ENCODE results near the gene GNPDA2. TPM values are rescaled to one million over a fixed set of nuclear protein-coding genes. Genes with fewer than 3 reads are reported as not detected.

The GNPDA2 gene
- total and polyA plus RNA-seq, 2 of the 4 experiments (the other 2 are of a cell fraction) = 11.0 to 13.4 TPM

GRCh38 chr4:44772340-44772739 lies 46.0 kb upstream of the GNPDA2 start (continued):
- TF ChIP-seq POLR2A (IDR thresholded peaks at IDR 0.05; ENCODE audit: low read depth, low read length) (no peak), RFX5 (IDR thresholded peaks at IDR 0.05; ENCODE audit: low read depth, low read length) (no peak), MAFK (IDR thresholded peaks at IDR 0.05; ENCODE audit: low read depth, low read length) (no peak), MAZ (IDR thresholded peaks at IDR 0.05; ENCODE audit: borderline replicate concordance, low read depth, low read length) (no peak)

GRCh38 chr4:44771789-44772188 lies 45.4 kb upstream of the GNPDA2 start:
- H3K9me3 ChIP-seq (ENCODE audit: control insufficient read depth, insufficient read depth, low read length) = peaks cover 4% of the 10 kb centered on the region
- ATAC-seq (ENCODE audit: low read depth) (no peak), DNase-seq (no peak)
- no peak overlapping the region for H2BK15ac ChIP-seq (ENCODE audit: low read depth, low read length)
- no peak overlapping the region for H3K4me3 ChIP-seq (ENCODE audit: insufficient read depth, low read depth, low read length)
- no peak overlapping the region for H3K56ac ChIP-seq (ENCODE audit: extremely low read depth, insufficient read depth, low read length)
- H4K5ac ChIP-seq (ENCODE audit: low read depth, low read length) = no peak overlapping the region
- no peak overlapping the region for H2BK5ac ChIP-seq (ENCODE audit: low read depth, low read length, poor library complexity, severe bottlenecking)
- no peaks in the 10 kb centered on the region for H3K27me3 ChIP-seq (ENCODE audit: control insufficient read depth, insufficient read depth, low read length)
- dilution Hi-C loops (cut with HindIII; ENCODE audit: low sequenced_read_pairs, unreplicated experiment) = no loop called here
- no peak overlapping the region for H4K91ac ChIP-seq (ENCODE audit: insufficient read depth, low read depth, low read length)
- BruUV-seq (replicated peaks) = no TSS peak
- no peak overlapping the region for H2AK5ac ChIP-seq (ENCODE audit: low read depth, low read length)
- H3K4ac ChIP-seq (ENCODE audit: low read depth, low read length) = no peak overlapping the region
- in situ Hi-C loops (cut with MboI; ENCODE audit: low sequenced_read_pairs) = no loop called here
- H2AK9ac ChIP-seq (replicated peaks; ENCODE audit: low read depth, low read length, poor library complexity) = no peak overlapping the region
- no peak overlapping the region for H3K14ac ChIP-seq (replicated peaks; ENCODE audit: low read depth, low read length)
- no peaks in the 10 kb centered on the region for H3K9me1 ChIP-seq (ENCODE audit: insufficient read depth, low read length)
- no peaks in the 10 kb centered on the region for H4K20me1 ChIP-seq (ENCODE audit: insufficient read depth, low read length)
- H3K36me3 ChIP-seq (ENCODE audit: control insufficient read depth, insufficient read depth, low read length) = no peaks in the 10 kb centered on the region
- no peak overlapping the region for H2BK120ac ChIP-seq (ENCODE audit: low read depth, low read length)
- WGBS, 2 experiments (ENCODE audit: extremely low coverage in 2 of 2, insufficient read length in 1 of 2) = no CpG with 5 or more reads among the region's 1 CpG
- no peak overlapping the region for H3K9ac ChIP-seq (ENCODE audit: low read depth, low read length)
- intact Hi-C loops (cut with micrococcal nuclease) = loop anchor here (5.0 kb wide), 1 partner anchor 1891 kb away; no protein-coding TSS in a partner anchor
- CTCF ChIA-PET = no interaction called here
- no peak overlapping the region for H3K4me2 ChIP-seq (ENCODE audit: low read depth, low read length)
- no peak overlapping the region for H3K27ac ChIP-seq (ENCODE audit: insufficient read depth, low read length)
- H3K23ac ChIP-seq (ENCODE audit: low read depth, low read length) = no peak overlapping the region
- H3K79me1 ChIP-seq (ENCODE audit: low read depth in 1 of 2, low read length in 2 of 2) = no peaks in the 10 kb centered on the region
- H4K8ac ChIP-seq (ENCODE audit: low read depth in 2 of 2, low read length in 2 of 2) = no peak overlapping the region
- H2BK20ac ChIP-seq (ENCODE audit: low read depth, low read length) = no peak overlapping the region
- H2AFZ ChIP-seq (replicated peaks; ENCODE audit: low read length, poor library complexity) = no peak overlapping the region
- no peaks in the 10 kb centered on the region for H3K4me1 ChIP-seq (ENCODE audit: control insufficient read depth, insufficient read depth, low read length)
- POLR2A ChIA-PET (ENCODE audit: unreplicated experiment) = no interaction called here
- H3K18ac ChIP-seq (ENCODE audit: low read depth, low read length) = no peak overlapping the region
- TF ChIP-seq CHD1 (IDR thresholded peaks at IDR 0.05; ENCODE audit: low read depth, low read length) = no peak
- TF ChIP-seq MXI1 (IDR thresholded peaks at IDR 0.05; ENCODE audit: borderline replicate concordance, low read depth, low read length) = no peak
- TF ChIP-seq NFE2L2 (IDR thresholded peaks at IDR 0.05; ENCODE audit: low read depth, low read length) = no peak
- TF ChIP-seq MAZ (IDR thresholded peaks at IDR 0.05; ENCODE audit: borderline replicate concordance, low read depth, low read length) = no peak
- no peak for TF ChIP-seq RCOR1 (IDR thresholded peaks at IDR 0.05; ENCODE audit: insufficient replicate concordance, low read length)
- no peak for TF ChIP-seq CEBPB (IDR thresholded peaks at IDR 0.05; ENCODE audit: low read depth, low read length)
- TF ChIP-seq FOS (IDR thresholded peaks at IDR 0.05; ENCODE audit: low read depth, low read length) = no peak
- no peak for TF ChIP-seq POLR2A (IDR thresholded peaks at IDR 0.05; ENCODE audit: low read depth, low read length)
- TF ChIP-seq MAFK (IDR thresholded peaks at IDR 0.05; ENCODE audit: low read depth, low read length) = no peak
- TF ChIP-seq, protein P1, sequence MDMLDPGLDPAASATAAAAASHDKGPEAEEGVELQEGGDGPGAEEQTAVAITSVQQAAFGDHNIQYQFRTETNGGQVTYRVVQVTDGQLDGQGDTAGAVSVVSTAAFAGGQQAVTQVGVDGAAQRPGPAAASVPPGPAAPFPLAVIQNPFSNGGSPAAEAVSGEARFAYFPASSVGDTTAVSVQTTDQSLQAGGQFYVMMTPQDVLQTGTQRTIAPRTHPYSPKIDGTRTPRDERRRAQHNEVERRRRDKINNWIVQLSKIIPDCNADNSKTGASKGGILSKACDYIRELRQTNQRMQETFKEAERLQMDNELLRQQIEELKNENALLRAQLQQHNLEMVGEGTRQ (IDR thresholded peaks at IDR 0.05; ENCODE audit: low read depth, low read length) = no peak
- no peak for TF ChIP-seq ELK1 (IDR thresholded peaks at IDR 0.05; ENCODE audit: borderline replicate concordance, low read depth, low read length)
- no peak for TF ChIP-seq RFX5 (IDR thresholded peaks at IDR 0.05; ENCODE audit: low read depth, low read length)
- no peak for TF ChIP-seq RAD21 (IDR thresholded peaks at IDR 0.05; ENCODE audit: low read length)
- no peak for TF ChIP-seq BHLHE40 (IDR thresholded peaks at IDR 0.05; ENCODE audit: low read depth, low read length)
- TF ChIP-seq SMC3 (IDR thresholded peaks at IDR 0.05; ENCODE audit: low read depth, low read length) = no peak
